ENCODE data around the gene FABP6. TPM values are rescaled to one million over a fixed set of nuclear protein-coding genes. Genes with fewer than 3 reads are reported as not detected.

FABP6 gene
- polyA plus RNA-seq, 3 donors = not detected

DNA sequence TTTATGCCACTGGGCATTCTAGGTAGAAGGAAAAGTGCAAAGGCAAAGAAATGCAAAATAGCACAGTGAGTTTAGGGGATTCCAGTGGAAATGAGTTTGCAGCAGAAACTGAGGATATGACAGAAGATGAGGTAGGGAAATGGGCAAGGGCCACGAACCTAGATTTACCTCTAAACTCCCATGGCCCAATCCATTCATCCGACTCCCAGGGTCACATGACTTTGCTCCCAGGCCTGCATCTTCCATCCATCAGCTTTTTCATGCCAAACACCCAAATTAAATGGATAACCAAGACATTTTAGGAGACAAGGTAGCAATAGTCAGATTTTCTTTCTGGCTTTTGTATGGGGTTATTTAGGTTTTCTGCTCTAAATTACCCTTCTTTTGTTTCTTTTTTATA lies 22.2 kb upstream of the FABP6 start:
- no peaks in the 10 kb centered on the region for H3K36me3 Mint-ChIP-seq
- Histone ChIP-seq H3K79me2 (ENCODE audit: insufficient read depth, low read length) (no peaks in the 10 kb centered on the region), H2AFZ (ENCODE audit: insufficient read depth, low read depth, low read length, poor library complexity, severe bottlenecking) (no peak overlapping the region), H3K27me3 (ENCODE audit: control insufficient read depth in 2 of 2, insufficient read depth in 2 of 2, low read length in 2 of 2) (no peaks in the 10 kb centered on the region), H3K4me1 (ENCODE audit: control insufficient read depth in 1 of 2, insufficient read depth in 2 of 2, low read length in 2 of 2) (no peaks in the 10 kb centered on the region), H3K9ac (ENCODE audit: insufficient read depth, low read length, poor library complexity, severe bottlenecking) (no peak overlapping the region), H4K20me1 (ENCODE audit: insufficient read depth, low read length) (no peaks in the 10 kb centered on the region), H3K4me3 (replicated peaks in 1 of 3; ENCODE audit: low read depth in 2 of 3, low read length in 3 of 3) (no peak overlapping the region), H3K36me3 (replicated peaks in 1 of 2; ENCODE audit: control insufficient read depth in 1 of 2, insufficient read depth in 2 of 2, low read length in 2 of 2) (no peaks in the 10 kb centered on the region), H3K4me2 (replicated peaks; ENCODE audit: extremely low read depth, low read length, poor library complexity, severe bottlenecking) (no peak overlapping the region), H3K9me3 (replicated peaks in 1 of 2; ENCODE audit: control insufficient read depth in 1 of 2, insufficient read depth in 1 of 2, low read length in 2 of 2) (no peaks in the 10 kb centered on the region), H3K27ac (ENCODE audit: low read depth in 1 of 2, low read length in 2 of 2) (no peak overlapping the region)
- TF ChIP-seq, protein P1, sequence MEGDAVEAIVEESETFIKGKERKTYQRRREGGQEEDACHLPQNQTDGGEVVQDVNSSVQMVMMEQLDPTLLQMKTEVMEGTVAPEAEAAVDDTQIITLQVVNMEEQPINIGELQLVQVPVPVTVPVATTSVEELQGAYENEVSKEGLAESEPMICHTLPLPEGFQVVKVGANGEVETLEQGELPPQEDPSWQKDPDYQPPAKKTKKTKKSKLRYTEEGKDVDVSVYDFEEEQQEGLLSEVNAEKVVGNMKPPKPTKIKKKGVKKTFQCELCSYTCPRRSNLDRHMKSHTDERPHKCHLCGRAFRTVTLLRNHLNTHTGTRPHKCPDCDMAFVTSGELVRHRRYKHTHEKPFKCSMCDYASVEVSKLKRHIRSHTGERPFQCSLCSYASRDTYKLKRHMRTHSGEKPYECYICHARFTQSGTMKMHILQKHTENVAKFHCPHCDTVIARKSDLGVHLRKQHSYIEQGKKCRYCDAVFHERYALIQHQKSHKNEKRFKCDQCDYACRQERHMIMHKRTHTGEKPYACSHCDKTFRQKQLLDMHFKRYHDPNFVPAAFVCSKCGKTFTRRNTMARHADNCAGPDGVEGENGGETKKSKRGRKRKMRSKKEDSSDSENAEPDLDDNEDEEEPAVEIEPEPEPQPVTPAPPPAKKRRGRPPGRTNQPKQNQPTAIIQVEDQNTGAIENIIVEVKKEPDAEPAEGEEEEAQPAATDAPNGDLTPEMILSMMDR (IDR thresholded peaks at IDR 0.05) = no peak
- H3K4me3 Mint-ChIP-seq = no peak overlapping the region
- intact Hi-C loops (cut with micrococcal nuclease) = no loop called here
- no CpG with 5 or more reads among the region's 2 CpGs for WGBS (ENCODE audit: insufficient coverage)
- H3K4me1 Mint-ChIP-seq = no peaks in the 10 kb centered on the region
- no peaks in the 10 kb centered on the region for H3K9me3 Mint-ChIP-seq
- H3K27ac Mint-ChIP-seq = peak overlapping the region in 1 of 7 donors; percentile 3
- DNase-seq = no peak
- H3K27me3 Mint-ChIP-seq (ENCODE audit: low read depth in 3 of 3) = peaks cover 0 to 1% (median 1%) of the 10 kb centered on the region in 3 donors

DNA sequence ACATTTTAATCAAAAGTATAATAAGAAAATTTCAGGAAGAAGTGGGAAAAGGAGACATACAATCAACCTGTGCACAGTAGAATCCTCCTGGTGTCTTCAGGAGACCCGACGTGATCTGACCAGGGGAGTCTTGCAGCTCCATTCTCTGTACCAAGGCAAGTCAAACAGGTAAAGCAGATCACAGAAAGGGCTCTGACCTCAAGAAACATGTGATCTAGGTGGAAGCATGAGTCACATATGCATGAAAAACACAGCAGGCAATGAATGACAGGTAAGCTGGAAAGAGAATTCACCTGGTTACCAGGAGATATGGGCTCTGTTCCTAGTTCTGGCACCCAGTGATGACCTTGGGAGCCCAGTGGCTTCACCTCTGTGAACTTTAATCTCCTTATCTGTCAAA lies 19.4 kb upstream of the FABP6 start:
- H3K4me3 ChIP-seq (replicated peaks in 1 of 3; ENCODE audit: low read depth in 2 of 3, low read length in 3 of 3) = no peak overlapping the region
- H3K9ac ChIP-seq (ENCODE audit: insufficient read depth, low read length, poor library complexity, severe bottlenecking) = no peak overlapping the region
- intact Hi-C loops (cut with micrococcal nuclease) = no loop called here
- H4K20me1 ChIP-seq (ENCODE audit: insufficient read depth, low read length) = no peaks in the 10 kb centered on the region
- H3K9me3 ChIP-seq (replicated peaks in 1 of 2; ENCODE audit: control insufficient read depth in 1 of 2, insufficient read depth in 1 of 2, low read length in 2 of 2) = no peaks in the 10 kb centered on the region
- Mint-ChIP-seq H3K36me3 (no peaks in the 10 kb centered on the region), H3K4me3 (no peak overlapping the region), H3K27ac (no peak overlapping the region), H3K4me1 (no peaks in the 10 kb centered on the region), H3K9me3 (no peaks in the 10 kb centered on the region), H3K27me3 (ENCODE audit: low read depth in 3 of 3) (peaks cover 0 to 1% (median 1%) of the 10 kb centered on the region in 3 donors)
- TF ChIP-seq, protein P1 (IDR thresholded peaks at IDR 0.05) = no peak
- no CpG with 5 or more reads among the region's 2 CpGs for WGBS (ENCODE audit: insufficient coverage)
- no peaks in the 10 kb centered on the region for H3K36me3 ChIP-seq (replicated peaks in 1 of 2; ENCODE audit: control insufficient read depth in 1 of 2, insufficient read depth in 2 of 2, low read length in 2 of 2)
- H3K27ac ChIP-seq (ENCODE audit: low read depth in 1 of 2, low read length in 2 of 2) = no peak overlapping the region
- H3K4me1 ChIP-seq (ENCODE audit: control insufficient read depth in 1 of 2, insufficient read depth in 2 of 2, low read length in 2 of 2) = no peaks in the 10 kb centered on the region
- no peak overlapping the region for H2AFZ ChIP-seq (ENCODE audit: insufficient read depth, low read depth, low read length, poor library complexity, severe bottlenecking)
- no peak overlapping the region for H3K4me2 ChIP-seq (replicated peaks; ENCODE audit: extremely low read depth, low read length, poor library complexity, severe bottlenecking)
- H3K79me2 ChIP-seq (ENCODE audit: insufficient read depth, low read length) = no peaks in the 10 kb centered on the region
- H3K27me3 ChIP-seq (ENCODE audit: control insufficient read depth in 2 of 2, insufficient read depth in 2 of 2, low read length in 2 of 2) = no peaks in the 10 kb centered on the region
- no peak for DNase-seq
